Peyer's patch (tissue), 4 donors: ENCODE data around the gene CCDC157.

Experiments used
- CTCF ChIP-seq, 6 experiments: fragments of 450-650 bp in 4 of 6; fragments of 200-600 bp in 2 of 6; sonication (generic) in 1 of 6; IDR thresholded peaks; one replicate each; pipeline ENCODE4 v1.5.1; 2017 to 2019; ENCODE audit warnings: antibody characterized with exemption in 6 of 6, mild to moderate bottlenecking in 3 of 6, moderate library complexity in 1 of 6
- POLR2A ChIP-seq, 2 donors: fragments of 450-650 bp; IDR thresholded peaks; one replicate each; pipeline ENCODE4 v1.5.1; 2017; ENCODE audit warnings: antibody characterized with exemption in 2 of 2, mild to moderate bottlenecking in 2 of 2, moderate library complexity in 2 of 2

- TF ChIP-seq POLR2A (IDR thresholded peaks at IDR 0.05) (no peak), CTCF (IDR thresholded peaks at IDR 0.05) (no peak)
Observed at GRCh38 chr22:30425327-30425615, 68.5 kb downstream of the CCDC157 start.
